Measurements from ENCODE around the gene BIN1. TPM values are rescaled to one million over a fixed set of nuclear protein-coding genes. Genes with fewer than 3 reads are reported as not detected.

The BIN1 gene
- total RNA-seq, 2 donors from 2014 or later = 7.6 to 15.3 TPM

DNA sequence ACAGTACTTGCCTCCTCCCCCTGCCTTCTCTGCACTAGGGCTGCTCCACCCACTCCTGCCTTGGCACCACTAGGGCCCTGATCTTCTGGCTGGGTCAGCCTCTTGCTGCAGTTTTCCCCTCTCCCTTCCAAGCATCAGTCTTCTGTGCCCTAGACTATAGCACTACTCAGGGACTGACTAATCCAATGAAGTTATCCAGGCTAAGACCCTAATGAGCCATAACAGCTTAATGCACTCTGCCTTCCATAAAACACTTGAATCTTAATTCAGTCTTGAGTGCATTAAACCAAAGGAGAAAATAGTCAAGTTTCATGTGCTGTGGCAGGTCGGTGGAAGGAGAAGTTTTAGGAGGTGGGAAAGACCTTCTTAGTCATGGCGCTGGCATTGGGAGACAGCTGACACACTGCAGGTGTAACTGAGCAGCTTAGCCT lies 95.7 kb downstream of the BIN1 start:
- DNase-seq (ENCODE audit: low spot score) = no peak
- Histone ChIP-seq H3K9me3 (no peaks in the 10 kb centered on the region), H3K4me3 (no peak overlapping the region), H3K27ac (no peak overlapping the region), H3K36me3 (no peaks in the 10 kb centered on the region), H3K4me1 (no peaks in the 10 kb centered on the region), H3K27me3 (no peaks in the 10 kb centered on the region)
- TF ChIP-seq, protein P1, sequence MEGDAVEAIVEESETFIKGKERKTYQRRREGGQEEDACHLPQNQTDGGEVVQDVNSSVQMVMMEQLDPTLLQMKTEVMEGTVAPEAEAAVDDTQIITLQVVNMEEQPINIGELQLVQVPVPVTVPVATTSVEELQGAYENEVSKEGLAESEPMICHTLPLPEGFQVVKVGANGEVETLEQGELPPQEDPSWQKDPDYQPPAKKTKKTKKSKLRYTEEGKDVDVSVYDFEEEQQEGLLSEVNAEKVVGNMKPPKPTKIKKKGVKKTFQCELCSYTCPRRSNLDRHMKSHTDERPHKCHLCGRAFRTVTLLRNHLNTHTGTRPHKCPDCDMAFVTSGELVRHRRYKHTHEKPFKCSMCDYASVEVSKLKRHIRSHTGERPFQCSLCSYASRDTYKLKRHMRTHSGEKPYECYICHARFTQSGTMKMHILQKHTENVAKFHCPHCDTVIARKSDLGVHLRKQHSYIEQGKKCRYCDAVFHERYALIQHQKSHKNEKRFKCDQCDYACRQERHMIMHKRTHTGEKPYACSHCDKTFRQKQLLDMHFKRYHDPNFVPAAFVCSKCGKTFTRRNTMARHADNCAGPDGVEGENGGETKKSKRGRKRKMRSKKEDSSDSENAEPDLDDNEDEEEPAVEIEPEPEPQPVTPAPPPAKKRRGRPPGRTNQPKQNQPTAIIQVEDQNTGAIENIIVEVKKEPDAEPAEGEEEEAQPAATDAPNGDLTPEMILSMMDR (IDR thresholded peaks at IDR 0.05) = no peak

DNA sequence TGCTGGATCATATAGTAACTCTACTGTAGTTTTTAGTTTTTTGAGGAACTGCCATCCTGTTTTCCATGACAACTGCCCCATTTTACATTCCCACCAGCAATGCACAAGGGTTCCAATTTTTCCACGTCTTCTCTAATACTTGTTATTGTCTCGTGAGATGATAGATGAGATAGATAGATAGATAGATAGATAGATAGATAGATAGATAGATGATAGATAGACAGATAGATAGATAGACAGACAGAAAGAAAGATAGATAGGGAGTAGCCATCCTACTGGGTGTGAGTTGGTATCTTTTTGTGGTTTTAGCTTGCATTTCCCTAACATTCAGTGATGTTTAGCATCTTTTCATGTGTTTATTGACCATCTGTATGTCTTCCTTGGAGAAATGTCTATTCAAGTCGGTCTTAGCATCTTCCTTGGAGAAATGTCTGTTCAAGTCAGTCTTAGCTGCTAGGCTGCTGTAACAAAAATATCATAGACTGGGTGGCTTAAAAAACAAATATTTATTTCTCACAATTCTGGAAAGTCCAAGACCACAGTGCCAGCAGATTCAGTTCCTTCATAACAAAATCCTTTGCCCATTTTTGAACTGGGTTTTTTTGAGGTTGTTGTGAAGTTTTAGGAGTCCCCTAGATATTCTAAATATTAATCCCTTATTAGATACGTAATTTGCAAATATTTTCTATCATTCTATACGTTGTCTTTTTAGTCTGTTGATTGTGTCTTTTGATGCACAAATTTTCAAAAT lies 98.5 kb downstream of the BIN1 start:
- DNase-seq (ENCODE audit: low spot score) = no peak
- no peak overlapping the region for H3K27ac ChIP-seq
- no peaks in the 10 kb centered on the region for H3K36me3 ChIP-seq
- H3K4me1 ChIP-seq = no peaks in the 10 kb centered on the region
- no peaks in the 10 kb centered on the region for H3K9me3 ChIP-seq
- H3K27me3 ChIP-seq = no peaks in the 10 kb centered on the region
- H3K4me3 ChIP-seq = no peak overlapping the region
- TF ChIP-seq, protein P1 (IDR thresholded peaks at IDR 0.05) = no peak

DNA sequence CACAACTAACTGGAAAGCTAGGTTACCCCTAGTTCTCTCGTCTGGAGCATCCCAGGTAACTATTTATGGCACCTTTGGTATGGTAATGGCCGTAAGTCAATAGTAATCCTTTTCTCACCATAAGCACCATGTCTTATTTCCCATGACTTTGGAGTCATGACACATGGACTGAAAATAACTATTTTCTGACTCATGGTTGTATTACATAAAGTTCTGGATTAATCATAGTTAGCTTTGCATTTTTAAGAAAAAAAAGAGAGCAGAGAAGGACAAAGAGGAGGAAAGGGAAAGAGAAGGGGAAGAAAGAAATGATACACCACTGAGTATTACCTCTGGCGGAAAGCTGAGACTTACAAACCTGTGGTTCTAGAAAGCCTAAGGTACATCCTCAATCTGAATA lies 99.3 kb downstream of the BIN1 start:
- DNase-seq (ENCODE audit: low spot score) = no peak
- TF ChIP-seq, protein P1 (IDR thresholded peaks at IDR 0.05) = no peak
- no peaks in the 10 kb centered on the region for H3K36me3 ChIP-seq
- no peak overlapping the region for H3K27ac ChIP-seq
- H3K27me3 ChIP-seq = no peaks in the 10 kb centered on the region
- no peaks in the 10 kb centered on the region for H3K9me3 ChIP-seq
- H3K4me1 ChIP-seq = no peaks in the 10 kb centered on the region
- no peak overlapping the region for H3K4me3 ChIP-seq

DNA sequence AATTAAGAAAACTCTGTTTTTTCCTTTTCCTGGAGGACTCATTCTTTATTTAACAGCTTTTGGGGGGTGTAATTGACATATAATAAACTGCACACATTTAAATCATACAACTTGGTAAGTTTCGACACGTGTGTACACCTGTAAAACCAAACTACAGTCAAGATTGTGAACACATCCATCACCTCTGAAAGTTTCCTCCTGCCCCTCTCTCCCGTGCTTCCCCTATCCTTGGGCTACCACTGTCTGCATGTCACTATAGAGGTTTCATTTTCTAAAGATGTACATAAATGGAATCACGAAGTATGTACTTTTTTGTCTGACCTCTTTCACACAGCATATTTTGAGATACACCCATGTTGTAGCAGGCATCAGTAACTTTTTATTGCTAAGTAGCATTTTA lies 100.0 kb downstream of the BIN1 start:
- TF ChIP-seq, protein P1 (IDR thresholded peaks at IDR 0.05) = no peak

DNA sequence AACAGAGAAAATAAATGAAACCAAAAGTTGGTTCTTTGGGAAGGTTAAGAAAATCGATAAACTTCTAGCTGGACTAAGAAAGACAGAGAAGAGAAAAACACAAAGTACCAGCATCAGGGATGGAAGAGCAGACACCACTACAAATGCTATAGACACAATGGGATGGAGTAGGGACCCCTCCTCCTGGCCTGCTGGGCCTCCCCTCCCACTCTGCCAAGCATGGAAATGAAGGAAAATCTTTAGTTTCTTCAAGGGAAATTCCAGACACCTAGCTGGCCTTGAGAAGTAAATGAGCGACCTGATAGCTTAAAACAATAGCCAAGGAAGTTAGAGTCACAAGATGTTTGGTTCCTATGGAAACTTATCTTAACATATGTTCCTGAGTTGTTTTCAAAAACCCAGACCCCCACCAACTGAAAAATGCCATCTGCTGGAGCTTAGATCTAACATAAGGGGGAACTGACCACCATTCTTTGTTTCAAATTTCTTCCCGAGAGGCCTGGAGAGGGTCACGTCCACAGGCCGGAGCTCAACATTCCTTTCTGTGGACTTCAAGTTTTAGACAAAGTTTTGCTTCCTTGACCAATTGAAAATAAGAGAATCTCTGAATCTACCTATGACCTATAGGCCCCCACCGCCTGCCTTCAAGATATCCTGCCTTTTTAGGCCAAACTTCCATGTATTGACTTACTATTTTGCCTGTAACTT lies 101.9 kb downstream of the BIN1 start:
- Histone ChIP-seq H3K27me3 (no peaks in the 10 kb centered on the region), H3K27ac (no peak overlapping the region), H3K4me3 (no peak overlapping the region), H3K9me3 (no peaks in the 10 kb centered on the region), H3K36me3 (no peaks in the 10 kb centered on the region), H3K4me1 (no peaks in the 10 kb centered on the region)
- TF ChIP-seq, protein P1 (IDR thresholded peaks at IDR 0.05) = no peak
- no peak for DNase-seq (ENCODE audit: low spot score)

More for the DNA sequence above, 100.0 kb downstream of the BIN1 start:
- H3K36me3 ChIP-seq = no peaks in the 10 kb centered on the region
- H3K27ac ChIP-seq = no peak overlapping the region
- no peaks in the 10 kb centered on the region for H3K4me1 ChIP-seq
- H3K27me3 ChIP-seq = no peaks in the 10 kb centered on the region
- no peak for DNase-seq (ENCODE audit: low spot score)
- no peak overlapping the region for H3K4me3 ChIP-seq
- no peaks in the 10 kb centered on the region for H3K9me3 ChIP-seq
